Activated T-cell treated with anti-CD3 and anti-CD28 coated beads for 1 hour (primary cell): ENCODE results near the gene PGLYRP4.
A peak's percentile ranks its signal among the peaks of the same experiment; 100 is the strongest.
"Not testable (repeated sequence)": the region's sequence is repeated elsewhere in the genome, so short reads cannot be mapped to it uniquely, and the experiment has no call there.

ENCODE experiments used
- DNase-seq: peaks from one replicate; pipeline ENCODE4 v3.0.0-alpha.2; 2020; ENCODE audit warnings: low read depth

PGLYRP4 gene

GRCh38 chr1:153356392-153357075 lies 7.9 kb upstream of the PGLYRP4 start:
- no peak for DNase-seq

DNA sequence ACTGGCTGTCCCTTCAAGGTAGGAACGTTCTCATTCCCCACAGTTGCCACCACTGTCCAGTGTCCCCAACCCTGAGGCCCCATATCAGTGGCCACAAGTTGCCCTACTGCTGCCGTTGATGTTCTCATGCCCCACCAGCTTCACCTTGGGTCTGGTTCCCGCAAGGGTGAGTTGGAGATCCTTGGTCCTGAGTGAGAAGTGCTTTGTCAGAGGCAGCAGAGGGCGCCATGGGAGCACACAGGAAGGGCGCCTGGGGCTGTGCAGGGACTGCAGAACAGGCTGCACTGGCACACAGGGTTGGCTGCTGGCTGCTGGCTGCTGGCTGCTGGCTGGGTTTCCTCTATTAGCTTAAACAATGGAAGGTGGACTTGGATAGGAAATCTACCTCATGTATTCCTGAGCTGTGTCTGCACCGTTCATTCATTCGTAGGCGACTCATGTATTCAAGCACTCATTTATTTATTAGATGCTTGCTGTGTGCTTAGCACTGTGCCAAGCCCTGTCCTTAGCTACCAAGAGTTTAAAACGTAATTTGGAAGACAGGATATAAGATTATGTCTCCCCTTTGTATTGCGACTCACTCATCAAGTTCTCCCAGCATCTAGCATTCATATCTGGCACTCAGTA lies 6.9 kb upstream of the PGLYRP4 start:
- peak; percentile 20 for DNase-seq

DNA sequence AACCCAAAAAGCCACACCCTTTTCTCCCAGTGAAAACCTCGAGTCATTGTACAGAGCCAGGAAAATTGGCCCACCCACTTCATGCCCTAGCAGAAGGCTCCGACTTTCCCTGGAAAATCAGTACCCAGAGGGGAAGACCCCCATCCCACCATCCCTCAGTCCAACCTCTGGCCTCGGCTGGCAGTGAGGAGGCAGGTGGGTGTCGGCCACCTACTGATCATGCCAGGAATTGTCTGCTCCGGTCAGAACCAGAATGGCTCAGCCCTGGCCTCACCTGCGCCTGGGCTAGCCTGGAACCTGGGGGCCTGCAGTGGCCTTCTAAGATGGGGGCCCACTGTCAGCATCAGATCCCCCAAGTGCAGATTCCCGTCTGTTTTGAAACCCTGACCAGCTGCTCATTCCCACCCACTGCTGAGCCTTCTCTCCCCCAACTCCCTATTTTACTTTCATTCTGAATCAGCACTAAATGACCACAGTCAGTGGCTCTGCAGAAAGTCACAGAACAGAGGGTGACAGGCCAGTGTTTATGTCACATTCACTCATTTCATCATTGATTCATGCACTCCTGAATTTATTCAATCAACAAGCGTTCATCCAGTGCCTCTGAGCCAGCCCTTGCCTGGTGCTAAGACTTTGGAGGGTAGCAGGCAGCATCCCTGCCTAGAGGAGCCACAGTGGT lies 6.0 kb upstream of the PGLYRP4 start:
- no peak for DNase-seq

- DNase-seq, result no peak
Measured at GRCh38 chr1:153353226-153353947, 4.7 kb upstream of the PGLYRP4 start.

- DNase-seq, result peak; percentile 49
Measured at GRCh38 chr1:153352523-153352922, 3.9 kb upstream of the PGLYRP4 start.

- DNase-seq, result no peak
Measured at GRCh38 chr1:153350321-153350957, 1.8 kb upstream of the PGLYRP4 start.

GRCh38 chr1:153349363-153350320 lies 1.0 kb upstream of the PGLYRP4 start:
- no peak for DNase-seq

- DNase-seq, result no peak
Measured at GRCh38 chr1:153347856-153348255, 785 bp downstream of the PGLYRP4 start.

DNA sequence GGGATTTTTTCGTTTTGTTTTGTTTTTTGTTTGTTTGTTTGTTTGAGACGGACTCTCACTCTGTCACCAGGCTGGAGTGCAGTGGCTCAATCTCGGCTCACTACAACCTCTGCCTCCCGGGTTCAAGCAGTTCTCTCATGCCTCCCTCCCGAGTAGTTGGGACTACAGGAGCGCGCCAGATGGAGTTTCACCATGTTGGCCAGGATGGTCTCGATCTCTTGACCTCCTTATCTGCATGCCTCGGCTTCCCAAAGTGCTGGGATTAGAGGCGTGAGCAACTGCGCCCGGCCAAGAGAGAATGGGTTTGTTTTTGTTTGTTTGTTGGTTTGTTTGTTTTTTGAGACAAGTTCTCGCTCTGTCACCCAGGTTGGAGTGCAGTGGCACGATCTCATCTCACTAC lies 1.6 kb downstream of the PGLYRP4 start:
- DNase-seq, result not testable (repeated sequence)

- no peak for DNase-seq
Measured at GRCh38 chr1:153346077-153346723, 2.4 kb downstream of the PGLYRP4 start.

DNA sequence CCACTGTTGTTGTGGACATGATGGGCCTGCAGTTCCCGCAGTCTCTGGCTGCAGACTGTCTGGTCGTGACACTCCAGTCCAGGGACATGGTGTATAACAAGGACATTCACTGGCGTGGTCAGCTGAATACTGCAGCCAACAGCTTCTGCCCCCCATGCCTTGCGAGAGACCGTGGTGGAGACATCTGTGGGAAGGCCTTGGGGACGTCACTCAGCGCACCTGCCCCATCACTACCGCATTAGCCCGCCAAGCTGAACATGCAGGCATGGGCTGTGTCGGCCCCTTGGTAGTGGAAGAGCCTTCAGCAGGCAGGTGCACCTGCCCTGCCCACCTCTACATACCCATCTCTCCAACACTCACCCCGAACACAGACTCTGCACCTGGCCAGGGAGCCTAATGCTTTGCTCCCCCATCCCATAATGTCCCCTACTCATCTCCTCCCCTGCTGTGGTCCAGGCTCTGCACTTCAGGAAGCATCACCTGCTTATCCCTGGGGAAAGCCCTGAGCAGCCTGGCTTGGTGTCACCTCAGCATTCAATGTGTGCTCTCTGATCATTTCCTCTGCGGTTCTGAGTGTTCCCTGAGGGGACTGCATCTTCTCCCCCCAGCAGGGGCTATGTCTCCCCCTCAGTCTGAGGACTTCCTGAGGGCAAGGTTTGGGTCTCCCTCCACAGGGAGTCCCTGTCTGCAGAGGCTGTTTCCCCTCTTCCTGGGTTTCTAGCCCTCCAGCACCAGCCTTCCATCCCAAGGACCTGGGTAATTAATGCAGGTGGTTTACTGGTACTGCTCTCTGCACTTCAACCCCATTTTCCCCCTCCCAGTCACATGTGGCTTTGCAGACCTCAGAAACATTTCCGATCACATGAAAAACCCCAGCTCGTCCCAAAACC lies 3.2 kb downstream of the PGLYRP4 start:
- DNase-seq, result no peak

DNA sequence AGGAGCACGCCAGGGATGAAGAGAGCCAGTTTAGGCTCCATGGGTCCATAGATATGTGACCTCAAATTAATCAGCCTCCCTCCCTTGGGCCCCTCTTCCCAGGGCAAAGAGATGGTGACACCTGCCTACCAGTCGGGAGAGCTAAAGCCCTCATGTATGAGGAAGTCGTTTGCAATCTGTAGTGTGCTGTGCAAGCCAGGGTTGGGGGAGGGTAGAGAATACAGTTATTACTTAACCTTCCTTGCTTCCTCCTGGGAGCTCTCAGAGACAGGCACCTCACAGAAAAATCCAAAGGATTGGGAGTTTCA lies 4.0 kb downstream of the PGLYRP4 start:
- DNase-seq, result no peak

DNA sequence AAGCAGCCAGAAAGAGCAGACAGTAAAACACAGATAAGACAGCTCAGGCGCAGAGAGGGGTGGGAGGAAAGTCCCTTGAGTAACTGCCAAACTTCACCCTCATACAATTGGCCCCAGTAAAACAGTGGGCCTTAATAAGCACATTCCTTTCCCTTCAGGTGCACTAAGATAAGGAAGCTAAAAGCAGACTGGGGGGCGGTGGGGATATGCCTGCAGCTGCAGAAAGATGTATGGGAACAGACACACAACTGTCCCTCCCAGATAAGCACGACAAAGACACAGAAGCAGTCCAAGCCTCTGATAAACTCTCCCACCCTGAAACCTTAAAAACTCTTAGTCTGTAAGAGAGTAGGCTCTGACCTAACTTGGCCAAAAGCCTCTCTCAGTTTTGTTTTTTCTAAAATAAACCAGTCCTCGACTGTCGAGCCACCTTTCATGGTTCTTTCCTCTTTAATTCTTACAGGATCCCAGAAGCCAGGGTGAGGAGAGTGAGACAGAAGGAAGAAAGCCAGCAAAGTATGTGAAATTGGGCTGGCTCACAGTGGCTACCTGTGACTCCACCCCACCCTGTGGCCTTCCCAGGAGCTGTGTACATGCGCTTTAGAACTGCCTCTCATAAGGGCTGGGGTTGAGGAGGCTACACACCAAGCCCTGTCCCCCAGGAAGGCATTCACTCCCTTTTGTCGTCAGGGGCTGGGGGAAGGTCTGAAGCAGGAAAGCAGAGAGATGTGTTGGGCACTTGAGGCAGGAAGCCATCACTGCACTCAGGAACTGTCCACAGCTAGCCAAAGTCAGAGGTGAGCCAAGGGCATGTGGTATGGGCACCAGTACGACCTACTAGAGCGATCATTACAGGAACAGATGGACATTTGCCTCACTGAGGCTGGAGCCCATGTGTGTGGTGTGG lies 4.6 kb downstream of the PGLYRP4 start:
- no peak for DNase-seq

GRCh38 chr1:153343040-153343681 lies 5.5 kb downstream of the PGLYRP4 start:
- DNase-seq, result no peak

- no peak for DNase-seq
Measured at GRCh38 chr1:153342178-153342577, 6.5 kb downstream of the PGLYRP4 start.

DNA sequence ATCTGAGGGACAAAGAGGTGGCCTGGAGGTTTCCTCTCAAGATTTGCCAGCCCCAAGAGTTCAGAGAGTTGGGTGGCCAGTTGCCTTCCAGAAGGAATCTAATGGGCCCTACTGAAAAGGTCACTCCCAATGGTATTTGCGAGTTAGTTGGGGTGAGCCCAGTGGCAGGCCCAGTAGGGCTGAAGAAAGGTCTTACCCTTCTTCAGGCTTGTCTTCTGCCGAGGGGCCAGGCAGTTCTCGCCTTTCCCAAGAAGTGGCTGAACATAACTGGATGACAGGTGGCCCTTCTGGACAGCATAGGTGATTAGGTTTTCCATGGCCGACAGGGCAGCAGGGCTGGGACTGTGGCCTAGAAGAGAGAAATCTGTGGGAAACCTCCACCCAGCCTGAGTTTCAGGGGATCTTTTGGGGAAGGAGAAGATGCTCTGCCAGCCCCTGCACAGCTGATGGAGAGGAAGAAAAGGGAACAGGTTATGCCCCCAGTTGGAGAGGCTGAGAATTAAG lies 7.2 kb downstream of the PGLYRP4 start:
- no peak for DNase-seq

GRCh38 chr1:153340356-153340755 lies 8.3 kb downstream of the PGLYRP4 start:
- DNase-seq, result no peak

DNA sequence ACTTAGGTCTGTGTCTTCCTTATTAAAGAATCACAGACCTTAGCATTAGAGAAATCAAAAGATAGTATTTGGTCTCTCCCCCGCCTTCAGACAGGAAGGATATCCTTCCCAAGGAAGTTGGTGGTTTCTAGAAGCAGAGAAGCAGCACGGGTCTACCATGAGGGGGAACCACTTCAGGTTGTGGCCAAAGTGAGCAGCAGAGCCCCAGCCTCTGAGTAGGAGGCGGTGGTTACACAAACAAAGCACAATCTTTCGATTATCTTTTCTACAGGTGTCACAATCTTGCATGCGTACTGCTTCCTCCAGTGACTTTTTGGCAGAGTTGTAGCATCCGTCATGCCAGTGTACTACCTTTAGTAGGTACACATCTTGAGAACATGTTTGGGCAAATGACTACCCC lies 8.8 kb downstream of the PGLYRP4 start:
- DNase-seq, result no peak
